Suppressor macrophage treated with lipopolysaccharide for 4 hours (primary cell): ENCODE measurements around the gene IQCE.
A peak's percentile ranks its signal among the peaks of the same experiment; 100 is the strongest.

Experiments
- DNase-seq: peaks from one replicate; pipeline ENCODE4 v3.0.0-alpha.2; 2020

Gene IQCE

GRCh38 chr7:2621061-2621828 is 62.5 kb downstream of the IQCE start:
- DNase-seq = no peak

- DNase-seq = no peak
Measured at GRCh38 chr7:2621948-2622640, 63.3 kb downstream of the IQCE start.

GRCh38 chr7:2622869-2623697 is 64.3 kb downstream of the IQCE start:
- DNase-seq = peak; percentile 80

- DNase-seq = no peak
Measured at GRCh38 chr7:2623698-2624014, 64.9 kb downstream of the IQCE start.

GRCh38 chr7:2624293-2624886 is 65.6 kb downstream of the IQCE start:
- no peak for DNase-seq

GRCh38 chr7:2626498-2627117 is 67.8 kb downstream of the IQCE start:
- no peak for DNase-seq

GRCh38 chr7:2627258-2628129 is 68.7 kb downstream of the IQCE start:
- DNase-seq = no peak

- DNase-seq = no peak
Measured at GRCh38 chr7:2628130-2628482, 69.3 kb downstream of the IQCE start.

GRCh38 chr7:2628891-2629290 is 70.1 kb downstream of the IQCE start:
- no peak for DNase-seq

GRCh38 chr7:2629746-2630681 is 71.2 kb downstream of the IQCE start:
- DNase-seq = no peak

- DNase-seq = no peak
Measured at GRCh38 chr7:2631946-2632732, 73.4 kb downstream of the IQCE start, which contains the start of gene TTYH3. TTYH3 (plus strand) TSS chr7:2631986; CDS start chr7:2632156, 170 bp downstream.

- peak; percentile 92 for DNase-seq
Measured at GRCh38 chr7:2632733-2633537, 74.2 kb downstream of the IQCE start.

GRCh38 chr7:2633538-2634266 is 74.9 kb downstream of the IQCE start:
- DNase-seq = peak; percentile 91

GRCh38 chr7:2634267-2635145 is 75.7 kb downstream of the IQCE start:
- no peak for DNase-seq

- DNase-seq = no peak
Measured at GRCh38 chr7:2635148-2635668, 76.4 kb downstream of the IQCE start.

- peak; percentile 43 for DNase-seq
Measured at GRCh38 chr7:2635810-2636701, 77.3 kb downstream of the IQCE start.
